Smooth muscle cell (in vitro differentiated cells): ENCODE data around the gene ATOX1. TPM values are rescaled to one million over a fixed set of nuclear protein-coding genes. Genes with fewer than 3 reads are reported as not detected.

Experiments used
- DNase-seq: peaks from one replicate; lab custom pipeline; 2025; ENCODE audit not compliant: unreplicated experiment; lab: John Stamatoyannopoulos, UW
- H2AFZ ChIP-seq: fragments of 200-600 bp; sonication (generic); 2 replicates; pipeline ENCODE4 v1.6.0; 2016; ENCODE audit warnings: antibody characterized with exemption, low read depth, mild to moderate bottlenecking
- H3F3A ChIP-seq: fragments of 200-600 bp; sonication (generic); 2 replicates; pipeline ENCODE4 v1.6.0; 2017; ENCODE audit warnings: antibody characterized with exemption, low read depth
- H3K27ac ChIP-seq: fragments of 200-600 bp; sonication (generic); 2 replicates; pipeline ENCODE4 v1.5.1; 2016; ENCODE audit warnings: low read depth, mild to moderate bottlenecking
- H3K27me3 ChIP-seq: fragments of 200-600 bp; sonication (generic); 2 replicates; pipeline ENCODE4 v1.6.1; 2016; ENCODE audit warnings: low read depth, mild to moderate bottlenecking
- H3K36me3 ChIP-seq: fragments of 200-600 bp; sonication (generic); 2 replicates; pipeline ENCODE4 v1.5.1; 2016; ENCODE audit warnings: low read depth
- H3K4me1 ChIP-seq: fragments of 200-600 bp; sonication (generic); 2 replicates; pipeline ENCODE4 v1.5.1; 2016; ENCODE audit warnings: low read depth
- H3K4me2 ChIP-seq: fragments of 200-600 bp; sonication (generic); 2 replicates; pipeline ENCODE4 v1.6.0; 2016; ENCODE audit warnings: mild to moderate bottlenecking
- H3K4me3 ChIP-seq: fragments of 200-600 bp; sonication (generic); 2 replicates; pipeline ENCODE4 v1.5.1; 2016; ENCODE audit warnings: mild to moderate bottlenecking
- H3K79me2 ChIP-seq: fragments of 200-600 bp; sonication (generic); 2 replicates; pipeline ENCODE4 v1.6.0; 2016; ENCODE audit warnings: low read depth, mild to moderate bottlenecking
- H3K9ac ChIP-seq: fragments of 200-600 bp; sonication (generic); 2 replicates; pipeline ENCODE4 v1.6.0; 2016; ENCODE audit warnings: low read depth
- H3K9me3 ChIP-seq: fragments of 200-600 bp; sonication (generic); replicated peaks from 2 replicates; pipeline ENCODE4 v1.5.1; 2016; ENCODE audit warnings: low read depth
- H4K20me1 ChIP-seq: fragments of 200-600 bp; sonication (generic); 2 replicates; pipeline ENCODE4 v1.6.0; 2016; ENCODE audit warnings: low read depth
- WGBS: methylation state at CpG from one replicate; pipeline ENCODE4 v1.1.7; 2016; ENCODE audit warnings: low lambda C conversion rate; 5-methylcytosine and 5-hydroxymethylcytosine counted together
- polyA plus RNA-seq: library from polyadenylated mRNA; unstranded; fragments of >200 nt; fragmentation: Nextera tagmentation; extraction: Ambion mirVana; gene quantifications from 2 replicates; pipeline ENCODE4 v1.2.1, GENCODE V29; 2016
- total RNA-seq: library from RNA; depleted of rRNA; stranded (reverse); fragments of >200 nt; gene quantifications from 2 replicates; pipeline ENCODE4 v1.2.3, GENCODE V29; 2014
- TF ChIP-seq, protein P1 (sequence below): fragments of 200-600 bp; sonication (generic); IDR thresholded peaks from 2 replicates; pipeline ENCODE4 v1.5.1; 2017; ENCODE audit warnings: borderline replicate concordance, mild to moderate bottlenecking, antibody characterized with exemption; ENCODE audit not compliant: insufficient read depth, poor library complexity, severe bottlenecking

ATOX1 gene
- total and polyA plus RNA-seq, 2 experiments from 2014 or later: 73.3 to 315 TPM

DNA sequence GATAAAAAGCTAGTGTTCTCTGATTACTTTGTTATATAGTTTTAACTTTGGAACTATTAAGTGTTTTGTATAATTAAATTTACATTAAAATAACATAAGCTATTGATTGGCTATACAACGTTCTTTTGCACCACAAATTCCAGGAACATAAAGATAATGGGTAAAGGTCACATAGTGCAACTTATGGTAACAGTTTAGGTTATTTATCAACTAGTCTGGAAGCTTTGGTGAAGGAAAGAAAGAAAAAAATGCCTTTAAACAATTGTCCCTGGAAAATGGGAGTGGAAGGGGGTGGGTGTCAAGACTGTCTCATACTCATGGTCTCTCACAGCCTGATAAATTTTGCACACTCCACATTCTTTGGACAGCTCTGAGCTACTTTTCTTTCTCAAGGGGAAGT, 54.7 kb downstream of the ATOX1 start:
- H4K20me1 ChIP-seq: no peaks in the 10 kb centered on the region
- H3K9me3 ChIP-seq: no peaks in the 10 kb centered on the region
- no peak overlapping the region for H2AFZ ChIP-seq
- peaks cover 1% of the 10 kb centered on the region for H3K4me1 ChIP-seq
- H3K79me2 ChIP-seq: no peaks in the 10 kb centered on the region
- no peak overlapping the region for H3K4me3 ChIP-seq
- H3K36me3 ChIP-seq: no peaks in the 10 kb centered on the region
- no peak overlapping the region for H3K4me2 ChIP-seq
- H3K27me3 ChIP-seq: no peaks in the 10 kb centered on the region
- no peak for DNase-seq
- TF ChIP-seq, protein P1, sequence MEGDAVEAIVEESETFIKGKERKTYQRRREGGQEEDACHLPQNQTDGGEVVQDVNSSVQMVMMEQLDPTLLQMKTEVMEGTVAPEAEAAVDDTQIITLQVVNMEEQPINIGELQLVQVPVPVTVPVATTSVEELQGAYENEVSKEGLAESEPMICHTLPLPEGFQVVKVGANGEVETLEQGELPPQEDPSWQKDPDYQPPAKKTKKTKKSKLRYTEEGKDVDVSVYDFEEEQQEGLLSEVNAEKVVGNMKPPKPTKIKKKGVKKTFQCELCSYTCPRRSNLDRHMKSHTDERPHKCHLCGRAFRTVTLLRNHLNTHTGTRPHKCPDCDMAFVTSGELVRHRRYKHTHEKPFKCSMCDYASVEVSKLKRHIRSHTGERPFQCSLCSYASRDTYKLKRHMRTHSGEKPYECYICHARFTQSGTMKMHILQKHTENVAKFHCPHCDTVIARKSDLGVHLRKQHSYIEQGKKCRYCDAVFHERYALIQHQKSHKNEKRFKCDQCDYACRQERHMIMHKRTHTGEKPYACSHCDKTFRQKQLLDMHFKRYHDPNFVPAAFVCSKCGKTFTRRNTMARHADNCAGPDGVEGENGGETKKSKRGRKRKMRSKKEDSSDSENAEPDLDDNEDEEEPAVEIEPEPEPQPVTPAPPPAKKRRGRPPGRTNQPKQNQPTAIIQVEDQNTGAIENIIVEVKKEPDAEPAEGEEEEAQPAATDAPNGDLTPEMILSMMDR: no peak
- peaks cover 11% of the 10 kb centered on the region for H3F3A ChIP-seq
- no peak overlapping the region for H3K27ac ChIP-seq
- no peak overlapping the region for H3K9ac ChIP-seq
- WGBS: 69% methylated on average over 1 of the region's 1 CpG

DNA sequence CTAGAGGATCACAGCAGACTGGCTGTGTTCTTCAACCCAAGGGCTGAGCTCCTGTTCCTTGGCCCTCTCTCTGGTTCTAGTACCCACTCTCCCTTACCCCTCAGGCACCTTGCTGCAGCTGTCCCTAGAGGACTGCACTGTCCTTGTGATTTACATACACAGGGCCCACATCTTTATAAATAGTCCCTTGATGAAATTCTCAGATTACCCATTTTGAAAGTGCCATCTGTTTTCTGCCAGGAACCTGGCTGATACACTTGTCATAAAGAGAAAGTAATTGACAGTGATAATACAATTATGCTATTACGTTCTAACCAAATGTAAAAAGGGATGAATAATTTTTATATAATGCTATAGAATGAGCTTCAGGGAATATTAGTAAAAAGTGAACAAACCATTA, 55.2 kb downstream of the ATOX1 start:
- WGBS: 98% methylated on average over 1 of the region's 1 CpG

DNA sequence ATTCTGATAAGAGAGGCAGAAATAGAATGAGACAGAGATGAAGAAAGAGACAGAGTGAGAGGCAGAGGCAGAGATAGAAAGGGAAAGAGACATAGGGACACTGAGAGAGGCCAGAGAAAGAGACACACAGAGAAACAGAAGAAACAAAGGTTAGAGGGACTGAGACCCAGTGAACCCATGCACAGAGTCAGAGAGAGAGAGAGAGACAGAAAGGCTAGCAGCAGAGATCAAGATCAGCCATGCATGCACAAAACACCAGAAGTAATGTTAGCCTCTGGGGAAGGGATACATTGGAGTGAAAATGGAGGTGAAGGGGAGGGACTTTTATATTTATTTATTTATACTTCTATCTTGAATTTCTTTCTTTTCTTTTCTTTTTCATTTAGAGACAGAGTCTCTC, 57.6 kb downstream of the ATOX1 start:
- Histone ChIP-seq H3K4me2 (no peak overlapping the region), H3K36me3 (no peaks in the 10 kb centered on the region), H3K4me3 (no peak overlapping the region), H3K79me2 (no peaks in the 10 kb centered on the region), H3K9ac (no peak overlapping the region), H4K20me1 (no peaks in the 10 kb centered on the region), H3F3A (peaks cover 29% of the 10 kb centered on the region), H3K4me1 (peaks cover 20% of the 10 kb centered on the region), H3K27ac (peak overlapping the region; percentile 100), H3K27me3 (no peaks in the 10 kb centered on the region), H3K9me3 (no peaks in the 10 kb centered on the region), H2AFZ (no peak overlapping the region)
- DNase-seq: no peak
- TF ChIP-seq, protein P1: no peak

More for the DNA sequence above, 55.2 kb downstream of the ATOX1 start:
- no peak overlapping the region for H3K4me2 ChIP-seq
- no peaks in the 10 kb centered on the region for H3K36me3 ChIP-seq
- H3K79me2 ChIP-seq: no peaks in the 10 kb centered on the region
- no peaks in the 10 kb centered on the region for H3K27me3 ChIP-seq
- peak overlapping the region; percentile 19 for H3K27ac ChIP-seq
- no peaks in the 10 kb centered on the region for H3K9me3 ChIP-seq
- no peak for DNase-seq
- H3K4me3 ChIP-seq: no peak overlapping the region
- no peaks in the 10 kb centered on the region for H4K20me1 ChIP-seq
- H2AFZ ChIP-seq: no peak overlapping the region
- peaks cover 5% of the 10 kb centered on the region for H3K4me1 ChIP-seq
- H3F3A ChIP-seq: peaks cover 14% of the 10 kb centered on the region
- H3K9ac ChIP-seq: no peak overlapping the region
- TF ChIP-seq, protein P1: no peak

DNA sequence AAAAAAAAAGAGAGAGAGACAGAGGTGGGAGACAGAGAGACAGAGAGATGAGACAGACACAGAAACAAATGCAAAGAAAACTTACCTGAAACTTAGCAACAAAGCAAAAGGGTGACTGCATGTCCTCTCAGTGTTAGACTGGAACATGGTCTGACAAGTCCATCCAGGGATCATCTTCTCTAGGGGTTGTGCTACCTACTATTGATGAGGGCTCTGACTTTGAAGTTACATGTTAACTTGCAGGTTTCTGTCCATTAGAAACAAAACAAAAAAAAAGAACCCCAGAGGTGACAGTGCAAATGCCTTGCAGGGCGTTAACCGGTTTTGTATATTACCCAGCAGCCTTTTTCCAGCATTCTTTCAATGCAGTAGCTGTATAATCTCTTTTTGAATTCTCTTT, 58.1 kb downstream of the ATOX1 start:
- TF ChIP-seq, protein P1: no peak
- peaks cover 25% of the 10 kb centered on the region for H3K4me1 ChIP-seq
- no peak for DNase-seq
- 69% methylated on average over 2 of the region's 2 CpGs for WGBS
- no peaks in the 10 kb centered on the region for H3K27me3 ChIP-seq
- peaks cover 34% of the 10 kb centered on the region for H3F3A ChIP-seq
- no peaks in the 10 kb centered on the region for H4K20me1 ChIP-seq
- peak overlapping the region; percentile 100 for H3K27ac ChIP-seq
- H3K9me3 ChIP-seq: no peaks in the 10 kb centered on the region
- no peaks in the 10 kb centered on the region for H3K79me2 ChIP-seq
- H3K4me3 ChIP-seq: no peak overlapping the region
- H3K36me3 ChIP-seq: no peaks in the 10 kb centered on the region
- H2AFZ ChIP-seq: no peak overlapping the region
- H3K4me2 ChIP-seq: no peak overlapping the region
- no peak overlapping the region for H3K9ac ChIP-seq
